Measurements from ENCODE around the gene JCAD.

Gene JCAD

DNA sequence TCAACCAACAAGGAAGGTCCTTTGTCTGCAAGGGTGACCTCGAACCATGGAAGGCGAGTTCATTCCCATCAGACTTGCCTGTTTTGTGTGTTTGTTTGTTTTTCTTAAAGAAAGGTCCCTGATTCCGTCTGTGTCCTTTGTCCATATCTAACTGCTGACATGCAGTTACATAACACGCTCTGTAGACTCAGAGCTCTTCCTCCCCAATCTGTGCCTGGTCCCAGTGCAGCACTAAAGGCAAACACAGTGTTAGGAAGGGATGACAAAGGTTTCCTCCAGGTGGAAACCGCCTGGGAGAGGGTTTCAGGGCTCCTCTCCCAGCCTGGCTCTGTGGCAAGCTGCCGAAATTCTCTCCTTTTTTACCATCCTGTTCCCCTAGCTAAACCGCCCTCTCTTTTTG lies 13.4 kb downstream of the JCAD start:
- TF ChIP-seq, protein P1, sequence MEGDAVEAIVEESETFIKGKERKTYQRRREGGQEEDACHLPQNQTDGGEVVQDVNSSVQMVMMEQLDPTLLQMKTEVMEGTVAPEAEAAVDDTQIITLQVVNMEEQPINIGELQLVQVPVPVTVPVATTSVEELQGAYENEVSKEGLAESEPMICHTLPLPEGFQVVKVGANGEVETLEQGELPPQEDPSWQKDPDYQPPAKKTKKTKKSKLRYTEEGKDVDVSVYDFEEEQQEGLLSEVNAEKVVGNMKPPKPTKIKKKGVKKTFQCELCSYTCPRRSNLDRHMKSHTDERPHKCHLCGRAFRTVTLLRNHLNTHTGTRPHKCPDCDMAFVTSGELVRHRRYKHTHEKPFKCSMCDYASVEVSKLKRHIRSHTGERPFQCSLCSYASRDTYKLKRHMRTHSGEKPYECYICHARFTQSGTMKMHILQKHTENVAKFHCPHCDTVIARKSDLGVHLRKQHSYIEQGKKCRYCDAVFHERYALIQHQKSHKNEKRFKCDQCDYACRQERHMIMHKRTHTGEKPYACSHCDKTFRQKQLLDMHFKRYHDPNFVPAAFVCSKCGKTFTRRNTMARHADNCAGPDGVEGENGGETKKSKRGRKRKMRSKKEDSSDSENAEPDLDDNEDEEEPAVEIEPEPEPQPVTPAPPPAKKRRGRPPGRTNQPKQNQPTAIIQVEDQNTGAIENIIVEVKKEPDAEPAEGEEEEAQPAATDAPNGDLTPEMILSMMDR (conservative IDR thresholded peaks at IDR 0.05) = no peak
- TF ChIP-seq ZFX (IDR thresholded peaks at IDR 0.05) = no peak

GRCh38 chr10:30043476-30044270 lies 15.7 kb downstream of the JCAD start:
- TF ChIP-seq ZFX (IDR thresholded peaks at IDR 0.05) = no peak
- TF ChIP-seq, protein P1 (conservative IDR thresholded peaks at IDR 0.05) = no peak
- H3K27ac ChIP-seq = no peak overlapping the region

More for the DNA sequence above, 13.4 kb downstream of the JCAD start:
- no peak overlapping the region for H3K27ac ChIP-seq

- TF ChIP-seq ZFX (IDR thresholded peaks at IDR 0.05) = no peak
- TF ChIP-seq, protein P1 (conservative IDR thresholded peaks at IDR 0.05) = no peak
- H3K27ac ChIP-seq = no peak overlapping the region
Observed at GRCh38 chr10:30042820-30043219, 16.6 kb downstream of the JCAD start.

GRCh38 chr10:30041196-30042105 lies 17.9 kb downstream of the JCAD start:
- no peak for TF ChIP-seq ZFX (IDR thresholded peaks at IDR 0.05)
- TF ChIP-seq, protein P1 (conservative IDR thresholded peaks at IDR 0.05) = no peak
- H3K27ac ChIP-seq = no peak overlapping the region

DNA sequence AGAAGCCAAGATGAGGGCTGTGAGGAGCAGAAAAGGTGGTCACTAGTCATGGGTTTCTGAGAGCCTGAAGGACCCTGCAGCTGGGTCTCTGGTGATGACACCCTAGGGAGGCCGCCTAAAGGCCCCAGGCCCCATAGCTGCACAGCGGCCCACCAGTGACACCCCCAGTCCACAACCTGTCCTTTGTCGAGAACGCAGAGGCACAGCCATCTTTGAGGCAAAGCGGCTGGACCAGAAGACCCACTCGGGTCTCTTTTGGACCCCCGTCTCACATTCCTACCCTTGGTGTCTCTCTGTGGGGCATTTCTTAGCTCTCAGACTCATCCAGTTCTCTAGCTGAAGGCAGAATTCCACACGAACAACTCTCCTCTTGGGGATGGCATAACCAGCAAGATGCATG lies 18.8 kb downstream of the JCAD start:
- no peak overlapping the region for H3K27ac ChIP-seq
- no peak for TF ChIP-seq ZFX (IDR thresholded peaks at IDR 0.05)
- TF ChIP-seq, protein P1 (conservative IDR thresholded peaks at IDR 0.05) = no peak

GRCh38 chr10:30039988-30040387 lies 19.4 kb downstream of the JCAD start:
- TF ChIP-seq ZFX (IDR thresholded peaks at IDR 0.05) = no peak
- TF ChIP-seq, protein P1 (conservative IDR thresholded peaks at IDR 0.05) = no peak
- H3K27ac ChIP-seq = no peak overlapping the region

DNA sequence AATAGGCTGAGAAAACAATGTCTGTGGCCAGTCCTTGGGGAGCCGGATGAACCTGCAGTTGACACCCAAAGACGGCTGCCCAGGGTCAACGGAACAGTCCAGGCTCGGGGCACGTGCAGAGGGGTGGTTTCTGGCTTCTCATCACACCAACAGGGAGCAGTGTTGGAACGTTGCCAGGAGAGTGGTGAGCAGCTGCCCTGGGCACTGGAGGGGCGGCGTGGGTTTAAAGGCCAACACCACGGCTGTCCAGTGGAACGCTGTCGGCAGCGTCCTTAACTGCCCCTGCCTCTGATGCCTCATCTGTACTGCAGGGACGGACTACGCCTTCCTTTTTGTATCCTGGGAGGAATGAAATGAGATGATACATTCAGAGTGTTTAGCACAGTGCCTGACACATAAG lies 19.8 kb downstream of the JCAD start:
- no peak overlapping the region for H3K27ac ChIP-seq
- TF ChIP-seq, protein P1 (conservative IDR thresholded peaks at IDR 0.05) = no peak
- no peak for TF ChIP-seq ZFX (IDR thresholded peaks at IDR 0.05)
